ENCODE data around the gene TRAF4. TPM values are rescaled to one million over a fixed set of nuclear protein-coding genes. Genes with fewer than 3 reads are reported as not detected.

TRAF4 gene
- total and polyA plus RNA-seq, 10 of the 15 experiments (the other 5 are each of a cell fraction or from before 2014, with no cell fraction given), result 3.7 to 197 (median 66.4) TPM

GRCh38 chr17:28747051-28747691 lies 3.4 kb downstream of the TRAF4 start:
- TF ChIP-seq ETV6 (conservative IDR thresholded peaks at IDR 0.05 in 1 of 2, IDR thresholded peaks at IDR 0.05 in 1 of 2; ENCODE audit: borderline replicate concordance in 1 of 2, low read depth in 1 of 2), result no peak
- TF ChIP-seq IKZF1 (conservative IDR thresholded peaks at IDR 0.05), result no peak
- peak; percentile 33; the same call in 1 of the 2 replicates for TF ChIP-seq POLR2A (IDR thresholded peaks at IDR 0.05; ENCODE audit: low read depth, low read length)
- 0 out of 2 replicates have a peak, but pooled peaks have one; percentile 3 for TF ChIP-seq SIN3A (IDR thresholded peaks at IDR 0.05; ENCODE audit: low read depth, low read length)
- TF ChIP-seq RELB (IDR thresholded peaks at IDR 0.05; ENCODE audit: low read depth), result no peak
- TF ChIP-seq NR2C1 (IDR thresholded peaks at IDR 0.05), result no peak
- no peak for TF ChIP-seq ZBED1 (IDR thresholded peaks at IDR 0.05; ENCODE audit: borderline replicate concordance)
- TF ChIP-seq SREBF1 (IDR thresholded peaks at IDR 0.05; ENCODE audit: low read length), result no peak
- TF ChIP-seq MEF2A (IDR thresholded peaks at IDR 0.05; ENCODE audit: insufficient read depth, low read depth, low read length), result no peak
- WGBS (ENCODE audit: insufficient coverage, insufficient replicate concordance, low lambda C conversion rate, missing lambda C conversion rate), result 52% methylated on average over 7 of the region's 7 CpGs
- ChIA-PET CTCF (interaction anchor here (0.8 to 10.0 kb wide), 3 partner anchors 17 to 207 kb away, joined by 3 to 394 read pairs (median 32); partner anchors contain the start of genes NEK8, RPL23A and TLCD1), RAD21 (ENCODE audit: unreplicated experiment) (interaction anchor here (1.5 to 17.4 kb wide), 3 partner anchors 21 to 100 kb away, joined by 3 to 375 read pairs (median 5); partner anchors contain the start of genes NEK8 and TLCD1), POLR2A (interaction anchor here (1.2 to 15.2 kb wide), 3 partner anchors 16 to 95 kb away, joined by 3 to 485 read pairs (median 9); partner anchors contain the start of genes FAM222B, NEK8, RPL23A and TLCD1), SMC1A (ENCODE audit: uncharacterized antibody, unreplicated experiment) (interaction anchor here (7.8 to 17.8 kb wide), 2 partner anchors 17 to 18 kb away, joined by 46 to 326 read pairs; partner anchors contain the start of genes NEK8 and TLCD1)
- in situ Hi-C loops (cut with MboI) (loop anchor here (25.0 kb wide), 1 partner anchor 1285 kb away; the partner anchor contains the start of gene KSR1), intact Hi-C loops (cut with micrococcal nuclease; ENCODE audit: unreplicated experiment) (no loop called here)
- no peaks in the 10 kb centered on the region for H3K27me3 ChIP-seq (replicated peaks in 1 of 2; ENCODE audit: control insufficient read depth in 2 of 2, insufficient read depth in 2 of 2, low read length in 1 of 2)
- H3K9me3 ChIP-seq (replicated peaks; ENCODE audit: control insufficient read depth, insufficient read depth, low read length), result no peaks in the 10 kb centered on the region
- BruUV-seq (replicated peaks), result no TSS peak
- ATAC-seq, result no peak
- peak overlapping the region; percentile 98; the same call in 1 of the 2 replicates for H3K9ac ChIP-seq (ENCODE audit: control insufficient read depth, insufficient read depth, low read length)
- peak overlapping the region; percentile 92; the same call in 1 of the 2 replicates for H3K4me3 ChIP-seq
- peaks cover 19% of the 10 kb centered on the region for H4K20me1 ChIP-seq (ENCODE audit: control insufficient read depth, insufficient read depth)
- H3K4me2 ChIP-seq (ENCODE audit: control insufficient read depth, insufficient read depth), result peak overlapping the region; percentile 85
- peaks cover 30 to 32% of the 10 kb centered on the region in 2 experiments for H3K36me3 ChIP-seq (ENCODE audit: control insufficient read depth in 2 of 2, insufficient read depth in 2 of 2, low read length in 1 of 2)
- H3K4me1 ChIP-seq (ENCODE audit: control insufficient read depth, insufficient read depth, low read length), result peaks cover 39% of the 10 kb centered on the region
- no peak for FAIRE-seq
- H3K79me2 ChIP-seq (ENCODE audit: control insufficient read depth, insufficient read depth, low read length), result peaks cover 76% of the 10 kb centered on the region
- DNase-seq (ENCODE audit: low read depth, low spot score), result no peak
- H3K27ac ChIP-seq (ENCODE audit: control insufficient read depth, insufficient read depth), result peak overlapping the region; percentile 95; the same call in 1 of the 2 replicates
- H2AFZ ChIP-seq (ENCODE audit: control insufficient read depth, low read depth, low read length), result no peak overlapping the region
